Posterior cingulate gyrus (tissue), 11 donors: ENCODE measurements around the gene ATP6V0C.
"Not testable (repeated sequence)": the region's sequence is repeated elsewhere in the genome, so short reads cannot be mapped to it uniquely, and the experiment has no call there.

Experiments
- DNase-seq, 10 donors: peaks; one replicate each; pipeline versions ENCODE4 v3.0.0 to v3.0.0-alpha.2; 2020 to 2021; ENCODE audit warnings: mixed read lengths in 3 of 10
- intact Hi-C: fragments of 100-400 bp; cut with DNase I; formaldehyde crosslinking; loops from one replicate; pipeline ENCODE4 v1.15.1; 2023

Gene ATP6V0C

GRCh38 chr16:2473999-2474876 lies 39.5 kb upstream of the ATP6V0C start:
- intact Hi-C loops, result no loop called here
- DNase-seq, result peak in 6 of 10 donors; percentile 51 to 92 (median 64)

GRCh38 chr16:2474877-2475412 lies 38.8 kb upstream of the ATP6V0C start, which contains the start of gene TBC1D24:
Gene TBC1D24 (plus strand): TSS chr16:2475127. CDS start chr16:2496149, 21,022 bp downstream.
- DNase-seq, result peak; percentile 74 to 98 (median 84)
- intact Hi-C loops, result no loop called here

GRCh38 chr16:2475413-2476344 lies 38.1 kb upstream of the ATP6V0C start:
- peak in 1 of 10 donors; percentile 82 for DNase-seq
- intact Hi-C loops, result no loop called here

DNA sequence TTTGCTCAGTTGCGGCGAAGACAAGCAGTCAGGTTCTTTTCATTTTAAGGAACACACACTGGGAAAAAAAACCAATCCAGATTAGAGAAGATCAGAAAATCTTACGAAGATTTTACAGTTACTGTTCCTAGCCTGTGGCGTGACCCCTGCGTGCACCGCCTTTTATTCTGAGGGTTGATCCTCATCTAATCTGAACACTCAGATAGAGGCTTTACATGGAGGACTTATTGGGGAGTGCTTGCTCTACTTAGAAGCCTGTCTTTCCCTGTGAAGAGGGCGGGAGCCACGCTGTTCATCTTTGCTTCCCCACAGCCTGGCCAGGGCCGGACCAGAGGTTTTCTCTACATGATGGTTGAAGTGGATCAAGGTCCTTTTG lies 37.4 kb upstream of the ATP6V0C start:
- intact Hi-C loops, result no loop called here
- DNase-seq, result no peak

- intact Hi-C loops, result no loop called here
- DNase-seq, result no peak
Measured at GRCh38 chr16:2476741-2477140, 37.0 kb upstream of the ATP6V0C start.

GRCh38 chr16:2477327-2477726 lies 36.4 kb upstream of the ATP6V0C start:
- intact Hi-C loops, result no loop called here

GRCh38 chr16:2478279-2478678 lies 35.5 kb upstream of the ATP6V0C start:
- no peak for DNase-seq
- intact Hi-C loops, result no loop called here

More at GRCh38 chr16:2477327-2477726, 36.4 kb upstream of the ATP6V0C start:
- no peak for DNase-seq

DNA sequence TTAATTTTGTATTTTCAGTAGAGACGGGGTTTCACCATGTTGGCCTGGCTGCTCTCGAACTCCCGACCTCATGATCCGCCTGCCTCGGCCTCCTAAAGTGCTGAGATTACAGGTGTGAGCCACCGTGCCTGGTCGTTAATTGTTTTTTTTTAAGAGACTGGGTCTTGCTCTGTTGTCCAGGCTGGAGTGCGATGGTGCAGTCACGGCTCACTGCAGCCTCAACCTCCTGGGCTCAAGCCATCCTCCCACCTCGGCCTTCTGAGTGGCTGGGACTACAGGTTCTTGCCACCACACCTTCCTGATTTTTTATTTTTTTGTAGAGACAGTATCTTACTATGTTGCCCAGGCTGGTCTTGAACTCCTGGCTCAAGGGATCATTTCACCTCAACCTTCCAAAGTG lies 33.8 kb upstream of the ATP6V0C start:
- intact Hi-C loops, result not testable (repeated sequence)

DNA sequence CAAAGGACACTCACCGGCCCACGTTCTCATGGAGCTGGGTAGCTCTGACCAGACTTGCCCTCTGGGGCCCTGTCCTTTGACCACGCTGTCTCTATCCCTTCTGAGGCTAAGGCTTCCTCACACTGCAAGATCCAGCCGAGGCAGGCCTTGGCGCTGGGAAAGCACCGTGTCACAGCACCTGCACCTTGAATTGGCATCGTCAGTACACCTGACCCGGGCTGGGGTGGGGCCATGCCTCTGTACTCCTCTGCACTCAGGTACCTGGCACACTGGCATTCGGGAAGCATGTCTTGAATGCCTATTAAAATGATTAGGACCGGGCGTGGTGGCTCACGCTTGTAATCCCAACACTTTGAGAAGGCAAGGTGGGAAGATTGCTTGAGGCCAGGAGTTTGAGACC lies 32.8 kb upstream of the ATP6V0C start:
- intact Hi-C loops, result no loop called here
- no peak for DNase-seq

More for the DNA sequence above, 33.8 kb upstream of the ATP6V0C start:
- not testable (repeated sequence) for DNase-seq

GRCh38 chr16:2481676-2482075 lies 32.1 kb upstream of the ATP6V0C start:
- no peak for DNase-seq
- intact Hi-C loops, result no loop called here

GRCh38 chr16:2482249-2482648 lies 31.5 kb upstream of the ATP6V0C start:
- no peak for DNase-seq
- intact Hi-C loops, result no loop called here

- intact Hi-C loops, result no loop called here
- peak; percentile 63 to 96 (median 69) for DNase-seq
Measured at GRCh38 chr16:2482708-2483534, 30.8 kb upstream of the ATP6V0C start.

DNA sequence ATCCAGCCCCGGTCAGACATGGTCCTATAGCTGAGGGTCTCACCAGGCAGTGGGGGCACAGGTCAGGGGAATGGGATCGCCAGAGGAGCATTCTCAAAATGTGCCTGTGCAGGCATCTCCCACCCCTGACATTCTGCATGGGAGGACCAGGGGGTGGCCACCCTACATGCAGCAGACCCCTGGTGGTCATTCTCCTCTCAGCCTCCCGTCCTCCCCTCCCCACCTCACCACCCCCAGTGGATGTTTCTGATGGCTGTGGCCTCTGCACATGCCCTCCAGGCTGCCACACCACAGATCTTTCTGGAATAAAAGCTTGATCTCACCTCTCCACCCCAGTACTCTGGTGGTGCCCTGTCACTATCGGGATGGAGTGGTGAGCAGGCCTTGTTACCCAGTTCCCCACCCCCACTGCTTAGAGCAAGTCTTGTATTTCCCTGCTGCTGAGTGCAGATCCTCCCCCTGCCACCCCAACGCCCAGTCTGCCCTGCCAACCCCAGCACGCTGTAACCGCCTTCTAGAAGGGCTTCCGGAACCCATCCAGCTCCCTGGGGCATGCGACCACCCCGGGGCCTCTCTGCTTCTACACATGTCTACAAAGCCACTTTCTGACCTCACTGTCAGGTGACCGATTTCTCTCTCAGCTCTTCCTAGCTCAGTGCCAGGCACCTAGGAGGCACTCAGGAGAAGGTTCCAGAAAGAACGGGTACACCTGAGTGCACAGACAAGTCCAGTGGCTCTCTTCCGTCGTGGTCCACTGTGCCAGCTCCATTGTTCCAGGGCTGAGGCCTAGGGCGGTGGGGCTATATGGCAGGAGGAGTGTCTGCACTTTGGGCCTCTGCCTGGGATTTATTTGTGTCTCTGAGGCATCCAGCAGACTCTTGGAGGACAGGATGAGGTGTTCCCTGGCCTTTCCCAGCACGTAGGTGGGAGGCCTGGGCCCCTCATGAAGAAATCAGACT lies 29.5 kb upstream of the ATP6V0C start:
- no peak for DNase-seq
- intact Hi-C loops, result no loop called here

DNA sequence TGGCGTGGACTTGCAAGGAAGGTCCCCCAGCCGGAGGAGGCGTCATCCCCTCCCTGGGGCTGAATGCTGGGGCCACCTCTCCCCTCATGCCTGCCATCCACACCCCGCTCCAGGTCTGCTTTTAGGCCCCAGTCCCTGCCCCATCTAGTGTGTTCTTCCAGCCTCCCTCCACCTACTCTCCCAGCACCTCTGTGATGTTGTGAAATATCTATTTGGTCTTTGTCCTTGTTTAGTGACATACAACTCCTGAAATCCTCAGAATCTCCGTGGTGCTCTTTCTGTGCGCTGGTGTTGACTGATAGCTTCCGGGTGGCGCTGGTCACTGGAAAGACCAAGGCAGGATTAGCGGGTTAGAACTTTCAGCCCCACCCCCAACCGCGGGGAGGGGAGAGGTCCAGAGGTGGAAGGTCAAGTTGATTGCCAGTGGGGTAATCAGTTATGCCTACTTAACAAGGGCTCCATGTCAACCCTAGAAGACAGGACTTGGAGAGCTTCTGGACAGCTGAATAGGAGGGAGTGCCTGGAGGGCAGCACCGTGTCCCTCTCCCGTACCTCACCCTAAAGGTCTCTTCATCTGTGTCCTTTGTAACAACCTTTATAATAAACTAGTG lies 28.7 kb upstream of the ATP6V0C start:
- no peak for DNase-seq
- intact Hi-C loops, result no loop called here

- intact Hi-C loops, result no loop called here
Measured at GRCh38 chr16:2485811-2486507, 27.8 kb upstream of the ATP6V0C start.

DNA sequence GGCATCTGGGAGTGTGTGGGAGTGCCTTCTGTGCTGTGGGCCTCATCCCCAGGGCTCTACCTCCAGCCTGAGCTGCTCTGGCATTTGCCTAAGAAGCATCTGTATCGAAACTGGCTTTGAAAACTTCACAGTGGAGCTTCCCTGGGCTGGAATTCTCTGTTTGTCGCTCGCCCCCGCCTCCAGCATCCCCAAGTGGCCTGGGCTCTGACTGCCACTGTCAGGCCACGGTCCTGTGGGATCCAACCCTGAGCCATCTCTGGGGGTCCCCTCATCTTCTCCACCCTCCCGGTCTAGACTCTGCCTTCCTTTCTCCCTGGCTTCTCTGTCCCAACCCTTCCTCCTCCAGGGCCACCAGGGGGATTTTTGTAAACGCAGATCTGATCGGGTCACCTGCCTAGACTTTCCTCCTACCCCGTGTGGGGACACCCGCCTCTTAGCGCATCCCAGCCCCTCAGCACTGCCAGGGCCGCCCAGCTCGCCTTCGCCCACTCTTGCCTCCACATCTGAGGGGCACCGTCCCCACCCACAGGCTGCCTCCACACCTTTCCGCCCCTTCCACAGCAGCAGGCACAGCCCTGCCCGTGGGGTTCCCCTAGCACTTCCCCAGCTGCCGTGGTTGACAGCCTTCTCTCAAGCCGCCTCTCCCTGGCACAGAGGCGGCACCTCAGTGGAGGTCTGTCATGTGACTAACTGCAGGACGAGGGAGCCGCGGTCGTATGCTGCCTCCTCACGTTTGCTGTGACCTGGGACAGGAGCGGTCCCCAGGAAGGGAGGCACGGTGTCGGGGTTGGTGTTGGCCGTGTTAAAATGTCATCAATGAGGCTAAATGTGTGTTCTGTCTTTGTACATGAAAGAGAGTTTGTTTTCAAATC lies 26.9 kb upstream of the ATP6V0C start:
- intact Hi-C loops, result no loop called here
- peak in 5 of 10 donors; percentile 54 to 94 (median 61) for DNase-seq

More at GRCh38 chr16:2485811-2486507, 27.8 kb upstream of the ATP6V0C start:
- peak in 1 of 10 donors; percentile 82 for DNase-seq

GRCh38 chr16:2487517-2487842 lies 26.3 kb upstream of the ATP6V0C start:
- peak in 1 of 10 donors; percentile 32 for DNase-seq
- intact Hi-C loops, result no loop called here
